Loucy (cell line): ENCODE results near the gene LMBRD2.
A peak's percentile ranks its signal among the peaks of the same experiment; 100 is the strongest.

Experiments used
- H2AFZ ChIP-seq: fragments of 200-600 bp; sonication (generic); 2 replicates; pipeline ENCODE4 v1.6.0; 2016; ENCODE audit warnings: antibody characterized with exemption, mild to moderate bottlenecking, low read length, moderate library complexity
- H3F3A ChIP-seq: fragments of 200-600 bp; 2 replicates; pipeline ENCODE4 v1.6.0; 2016; ENCODE audit warnings: antibody characterized with exemption, low read depth, mild to moderate bottlenecking
- H3K27me3 ChIP-seq: fragments of 200-600 bp; sonication (generic); 2 replicates; pipeline ENCODE4 v1.6.1; 2014; ENCODE audit warnings: low read length, mild to moderate bottlenecking; ENCODE audit not compliant: insufficient read depth, poor library complexity, severe bottlenecking
- H3K36me3 ChIP-seq: fragments of 200-600 bp; sonication (generic); 2 replicates; pipeline ENCODE4 v1.6.1; 2016; ENCODE audit warnings: low read length; ENCODE audit not compliant: insufficient read depth
- H3K4me1 ChIP-seq: fragments of 200-600 bp; sonication (generic); 2 replicates; pipeline ENCODE4 v1.5.1; 2014; ENCODE audit warnings: low read length, mild to moderate bottlenecking; ENCODE audit not compliant: insufficient read depth, poor library complexity, severe bottlenecking
- H3K4me2 ChIP-seq: fragments of 200-600 bp; sonication (generic); 2 replicates; pipeline ENCODE4 v1.6.0; 2014; ENCODE audit warnings: antibody characterized with exemption, low read length, low read depth, mild to moderate bottlenecking; ENCODE audit not compliant: poor library complexity, severe bottlenecking
- H3K4me3 ChIP-seq: fragments of 200-600 bp; sonication (generic); 2 replicates; pipeline ENCODE4 v1.5.1; 2014; ENCODE audit warnings: low read length, mild to moderate bottlenecking, mixed read lengths; ENCODE audit not compliant: poor library complexity, severe bottlenecking
- H3K79me2 ChIP-seq: fragments of 200-600 bp; sonication (generic); 2 replicates; pipeline ENCODE4 v1.6.1; 2014; ENCODE audit warnings: low read length; ENCODE audit not compliant: insufficient read depth
- H3K9ac ChIP-seq: fragments of 200-600 bp; sonication (generic); 2 replicates; pipeline ENCODE4 v1.6.0; 2014; ENCODE audit warnings: mild to moderate bottlenecking, low read depth, low read length, moderate library complexity; ENCODE audit not compliant: poor library complexity, severe bottlenecking
- H3K9me2 ChIP-seq: fragments of 200-600 bp; sonication (generic); replicated peaks from 2 replicates; pipeline ENCODE4 v1.6.1; 2016; ENCODE audit warnings: low read depth, low read length, mixed read lengths
- H3K9me3 ChIP-seq: fragments of 200-600 bp; sonication (generic); 2 replicates; pipeline ENCODE4 v1.6.1; 2014; ENCODE audit warnings: mild to moderate bottlenecking, antibody characterized with exemption, low read length, low read depth; ENCODE audit not compliant: insufficient read depth
- H4K20me1 ChIP-seq: fragments of 200-600 bp; sonication (generic); 2 replicates; pipeline ENCODE4 v1.6.0; 2014; ENCODE audit warnings: antibody characterized with exemption, low read length, mild to moderate bottlenecking; ENCODE audit not compliant: insufficient read depth, poor library complexity, severe bottlenecking
- CTCF ChIP-seq: fragments of 200-600 bp; sonication (generic); conservative IDR thresholded peaks from 2 replicates; pipeline ENCODE4 v1.5.1; 2014; ENCODE audit warnings: mild to moderate bottlenecking, antibody characterized with exemption, low read length
- EZH2phosphoT487 ChIP-seq: fragments of 200-600 bp; IDR thresholded peaks from 2 replicates; pipeline ENCODE4 v1.6.1; 2018; ENCODE audit warnings: antibody characterized with exemption, mild to moderate bottlenecking, moderate library complexity, borderline replicate concordance

The LMBRD2 gene

GRCh38 chr5:36177715-36178523 lies 26.2 kb upstream of the LMBRD2 start:
- Histone ChIP-seq H3K9me2 (no peaks in the 10 kb centered on the region), H2AFZ (no peak overlapping the region), H3K4me3 (no peak overlapping the region), H3K79me2 (no peaks in the 10 kb centered on the region), H3K9ac (no peak overlapping the region), H3K9me3 (no peaks in the 10 kb centered on the region), H3K4me1 (peaks cover 8% of the 10 kb centered on the region), H3K4me2 (no peak overlapping the region), H4K20me1 (no peaks in the 10 kb centered on the region), H3K27me3 (no peaks in the 10 kb centered on the region), H3F3A (no peaks in the 10 kb centered on the region), H3K36me3 (peaks cover 93% of the 10 kb centered on the region)
- TF ChIP-seq CTCF, result peak; percentile 70
- no peak for TF ChIP-seq EZH2phosphoT487

- no peak overlapping the region for H3K9ac ChIP-seq
- no peaks in the 10 kb centered on the region for H3K9me2 ChIP-seq
- no peak overlapping the region for H3K4me2 ChIP-seq
- no peaks in the 10 kb centered on the region for H3K9me3 ChIP-seq
- no peaks in the 10 kb centered on the region for H4K20me1 ChIP-seq
- TF ChIP-seq CTCF, result no peak
- no peak for TF ChIP-seq EZH2phosphoT487
- H3K27me3 ChIP-seq, result no peaks in the 10 kb centered on the region
- H2AFZ ChIP-seq, result no peak overlapping the region
- H3K4me1 ChIP-seq, result peaks cover 8% of the 10 kb centered on the region
- H3K36me3 ChIP-seq, result peaks cover 94% of the 10 kb centered on the region
- no peaks in the 10 kb centered on the region for H3K79me2 ChIP-seq
- no peak overlapping the region for H3K4me3 ChIP-seq
- H3F3A ChIP-seq, result no peaks in the 10 kb centered on the region
Observed at GRCh38 chr5:36177154-36177553, 25.5 kb upstream of the LMBRD2 start.

GRCh38 chr5:36175043-36175442 lies 23.4 kb upstream of the LMBRD2 start:
- H3K36me3 ChIP-seq, result peaks cover 94% of the 10 kb centered on the region
- no peak overlapping the region for H3K9ac ChIP-seq
- peaks cover 8% of the 10 kb centered on the region for H3K4me1 ChIP-seq
- H3K27me3 ChIP-seq, result no peaks in the 10 kb centered on the region
- no peaks in the 10 kb centered on the region for H3K9me3 ChIP-seq
- no peaks in the 10 kb centered on the region for H4K20me1 ChIP-seq
- no peak overlapping the region for H2AFZ ChIP-seq
- no peak overlapping the region for H3K4me3 ChIP-seq
- no peaks in the 10 kb centered on the region for H3F3A ChIP-seq
- TF ChIP-seq CTCF (no peak), EZH2phosphoT487 (no peak)
- no peak overlapping the region for H3K4me2 ChIP-seq
- no peaks in the 10 kb centered on the region for H3K9me2 ChIP-seq
- H3K79me2 ChIP-seq, result no peaks in the 10 kb centered on the region
